Panc1 (cell line): ENCODE measurements around the gene RAP1GAP2. TPM values are rescaled to one million over a fixed set of nuclear protein-coding genes. Genes with fewer than 3 reads are reported as not detected.
A peak's percentile ranks its signal among the peaks of the same experiment; 100 is the strongest.

Experiments used
- ATAC-seq: fragments of 200-7000 bp; cut with Tn5 transposase; 2 replicates; pipeline ENCODE4 v1.9.1; 2020; ENCODE audit warnings: mild to moderate bottlenecking, moderate library complexity
- BruUV-seq: library from RNA; stranded (reverse); fragments of 400-500 nt; replicated peaks from 2 replicates; lab custom pipeline; 2021; lab: Mats Ljungman, UMichigan
- CTCF ChIA-PET: fragments of 300-600 bp; sonication (Branson Sonifier 250); formaldehyde crosslinking; loops from one replicate; lab custom pipeline; 2022; ENCODE audit warnings: antibody characterized with exemption; lab: Charles Lee
- POLR2A ChIA-PET: fragments of 300-600 bp; sonication (Branson Sonifier 250); formaldehyde crosslinking; loops from one replicate; lab custom pipeline; 2022; ENCODE audit warnings: antibody characterized with exemption; lab: Charles Lee
- DNase-seq: peaks from one replicate; pipeline ENCODE4 v3.0.0-alpha.2; 2010; ENCODE audit warnings: low read depth, low spot score
- H3K27ac ChIP-seq: 2 replicates; pipeline ENCODE4 v1.5.1; 2011; ENCODE audit warnings: mild to moderate bottlenecking, low read length, inconsistent platforms
- H3K27me3 ChIP-seq: fragments of 200-500 bp; sonication (Bioruptor generic); 2 replicates; pipeline ENCODE4 v1.6.0; 2014; ENCODE audit warnings: low read length, inconsistent platforms; ENCODE audit not compliant: control insufficient read depth, insufficient read depth
- H3K36me3 ChIP-seq: fragments of 200-500 bp; sonication (Bioruptor generic); 2 replicates; pipeline ENCODE4 v1.5.1; 2014; ENCODE audit warnings: inconsistent platforms, mild to moderate bottlenecking, low read length, moderate library complexity; ENCODE audit not compliant: control insufficient read depth, insufficient read depth
- H3K4me1 ChIP-seq: 2 replicates; pipeline ENCODE4 v1.5.1; 2011; ENCODE audit warnings: inconsistent platforms, mild to moderate bottlenecking, low read length, moderate library complexity; ENCODE audit not compliant: control insufficient read depth, insufficient read depth
- H3K4me3 ChIP-seq, 2 experiments: 2 replicates each; pipeline ENCODE4 v1.5.1; 2011 to 2012; ENCODE audit warnings: low read depth in 2 of 2, low read length in 2 of 2, mild to moderate bottlenecking in 2 of 2, inconsistent platforms in 1 of 2, moderate library complexity in 1 of 2
- H3K9me3 ChIP-seq: fragments of 200-500 bp; sonication (Bioruptor generic); 2 replicates; pipeline ENCODE4 v1.5.1; 2014; ENCODE audit warnings: low read depth, mild to moderate bottlenecking, inconsistent platforms, low read length, moderate library complexity; ENCODE audit not compliant: control insufficient read depth, insufficient read depth
- CTCF ChIP-seq: fragments of 450-650 bp; IDR thresholded peaks from 2 replicates; pipeline ENCODE4 v1.5.1; 2017; ENCODE audit warnings: mild to moderate bottlenecking
- POLR2AphosphoS5 ChIP-seq: IDR thresholded peaks from 2 replicates; pipeline ENCODE4 v1.6.1; 2012; ENCODE audit warnings: mild to moderate bottlenecking, low read depth, low read length, moderate library complexity
- SIN3A ChIP-seq: IDR thresholded peaks from 2 replicates; pipeline ENCODE4 v1.6.1; 2012; ENCODE audit warnings: low read depth, mild to moderate bottlenecking, low read length, moderate library complexity, borderline replicate concordance; ENCODE audit not compliant: insufficient read depth
- TCF7L2 ChIP-seq: IDR thresholded peaks from 2 replicates; pipeline ENCODE4 v1.6.1; 2011; ENCODE audit warnings: mild to moderate bottlenecking, low read depth, low read length, inconsistent platforms
- in situ Hi-C: cut with HindIII; loops from 2 replicates; pipeline ENCODE4 v1.10.0; 2016; ENCODE audit warnings: low sequenced_read_pairs, low pct_unique_long_range_greater_than_20kb
- intact Hi-C: fragments of 100-400 bp; cut with micrococcal nuclease; formaldehyde crosslinking; loops from one replicate; pipeline ENCODE4 v1.10.0; 2022; ENCODE audit not compliant: unreplicated experiment
- total RNA-seq: library from RNA; stranded (reverse); gene quantifications from one replicate; pipeline ENCODE4 v1.2.1, GENCODE V29; 2021; ENCODE audit not compliant: unreplicated experiment
- TF ChIP-seq, protein P1 (sequence below), 2 experiments: IDR thresholded peaks; 2 replicates each; pipeline ENCODE4 v1.6.1; 2011 to 2012; ENCODE audit warnings: low read depth in 2 of 2, control low read depth in 1 of 2, low read length in 1 of 2, mild to moderate bottlenecking in 1 of 2, moderate library complexity in 1 of 2; ENCODE audit not compliant: insufficient read depth in 1 of 2

RAP1GAP2 gene
- total RNA-seq, 1 experiment from 2014 or later: 10.0 TPM

- ATAC-seq (peak; percentile 84), DNase-seq (no peak)
- no peak overlapping the region for H3K27ac ChIP-seq
- no peaks in the 10 kb centered on the region for H3K4me1 ChIP-seq
- TF ChIP-seq POLR2AphosphoS5: no peak
- TF ChIP-seq, protein P1, sequence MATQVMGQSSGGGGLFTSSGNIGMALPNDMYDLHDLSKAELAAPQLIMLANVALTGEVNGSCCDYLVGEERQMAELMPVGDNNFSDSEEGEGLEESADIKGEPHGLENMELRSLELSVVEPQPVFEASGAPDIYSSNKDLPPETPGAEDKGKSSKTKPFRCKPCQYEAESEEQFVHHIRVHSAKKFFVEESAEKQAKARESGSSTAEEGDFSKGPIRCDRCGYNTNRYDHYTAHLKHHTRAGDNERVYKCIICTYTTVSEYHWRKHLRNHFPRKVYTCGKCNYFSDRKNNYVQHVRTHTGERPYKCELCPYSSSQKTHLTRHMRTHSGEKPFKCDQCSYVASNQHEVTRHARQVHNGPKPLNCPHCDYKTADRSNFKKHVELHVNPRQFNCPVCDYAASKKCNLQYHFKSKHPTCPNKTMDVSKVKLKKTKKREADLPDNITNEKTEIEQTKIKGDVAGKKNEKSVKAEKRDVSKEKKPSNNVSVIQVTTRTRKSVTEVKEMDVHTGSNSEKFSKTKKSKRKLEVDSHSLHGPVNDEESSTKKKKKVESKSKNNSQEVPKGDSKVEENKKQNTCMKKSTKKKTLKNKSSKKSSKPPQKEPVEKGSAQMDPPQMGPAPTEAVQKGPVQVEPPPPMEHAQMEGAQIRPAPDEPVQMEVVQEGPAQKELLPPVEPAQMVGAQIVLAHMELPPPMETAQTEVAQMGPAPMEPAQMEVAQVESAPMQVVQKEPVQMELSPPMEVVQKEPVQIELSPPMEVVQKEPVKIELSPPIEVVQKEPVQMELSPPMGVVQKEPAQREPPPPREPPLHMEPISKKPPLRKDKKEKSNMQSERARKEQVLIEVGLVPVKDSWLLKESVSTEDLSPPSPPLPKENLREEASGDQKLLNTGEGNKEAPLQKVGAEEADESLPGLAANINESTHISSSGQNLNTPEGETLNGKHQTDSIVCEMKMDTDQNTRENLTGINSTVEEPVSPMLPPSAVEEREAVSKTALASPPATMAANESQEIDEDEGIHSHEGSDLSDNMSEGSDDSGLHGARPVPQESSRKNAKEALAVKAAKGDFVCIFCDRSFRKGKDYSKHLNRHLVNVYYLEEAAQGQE (IDR thresholded peaks at IDR 0.05; ENCODE audit: insufficient read depth in 1 of 2, low read depth in 2 of 2, low read length in 1 of 2): no peak
- TF ChIP-seq TCF7L2: no peak
- no peak for TF ChIP-seq CTCF
- no peaks in the 10 kb centered on the region for H3K27me3 ChIP-seq
- BruUV-seq: no TSS peak
- intact Hi-C loops (no loop called here), in situ Hi-C loops (no loop called here)
- CTCF ChIA-PET: interaction anchor here (0.6 kb wide), 2 partner anchors 62 to 106 kb away, joined by 3 to 4 read pairs; no protein-coding TSS in a partner anchor
- H3K9me3 ChIP-seq: no peaks in the 10 kb centered on the region
- H3K4me3 ChIP-seq: no peak overlapping the region
- POLR2A ChIA-PET: no interaction called here
- no peaks in the 10 kb centered on the region for H3K36me3 ChIP-seq
Observed at GRCh38 chr17:2883544-2884213, 87.4 kb downstream of the RAP1GAP2 start.

- Histone ChIP-seq H3K9me3 (no peaks in the 10 kb centered on the region), H3K4me1 (no peaks in the 10 kb centered on the region), H3K36me3 (no peaks in the 10 kb centered on the region), H3K4me3 (no peak overlapping the region), H3K27ac (no peak overlapping the region), H3K27me3 (no peaks in the 10 kb centered on the region)
- no peak for DNase-seq
- intact Hi-C loops (no loop called here), in situ Hi-C loops (no loop called here)
- ChIA-PET CTCF (no interaction called here), POLR2A (no interaction called here)
- TF ChIP-seq SIN3A: no peak
- TF ChIP-seq TCF7L2: no peak
- no peak for TF ChIP-seq POLR2AphosphoS5
- TF ChIP-seq CTCF: no peak
- TF ChIP-seq, protein P1 (IDR thresholded peaks at IDR 0.05; ENCODE audit: insufficient read depth in 1 of 2, low read depth in 2 of 2, low read length in 1 of 2): no peak
- no TSS peak for BruUV-seq
- no peak for ATAC-seq
Observed at GRCh38 chr17:2885733-2886132, 89.5 kb downstream of the RAP1GAP2 start.
